ENCODE measurements around the gene FNDC10.
A peak's percentile ranks its signal among the peaks of the same experiment; 100 is the strongest.

FNDC10 gene

GRCh38 chr1:1631782-1632420 lies 32.0 kb upstream of the FNDC10 start, which contains the start of gene MMP23B:
Gene MMP23B (plus strand): TSS chr1:1632173. CDS start chr1:1632219, 46 bp downstream.
- H3K27ac ChIP-seq (ENCODE audit: low read depth, low read length, poor library complexity, severe bottlenecking) = no peak within 1 kb of the TSS
- peak within 1 kb of the TSS; percentile 58; the same call in 1 of the 2 replicates for H3K4me2 ChIP-seq (ENCODE audit: low read length)
- no peaks in the 10 kb centered on the region for H3K9me3 ChIP-seq (ENCODE audit: low read length)
- peaks cover 6% of the 10 kb centered on the region; the same call in 1 of the 2 replicates for H3K36me3 ChIP-seq (ENCODE audit: insufficient read depth, low read length)
- no peaks in the 10 kb centered on the region for H4K20me1 ChIP-seq (ENCODE audit: insufficient read depth, low read length)
- no peaks in the 10 kb centered on the region for H3K9me2 ChIP-seq (ENCODE audit: low read depth, low read length)
- no peaks in the 10 kb centered on the region for H3F3A ChIP-seq (ENCODE audit: insufficient read depth, low read length)
- H3K27me3 ChIP-seq (ENCODE audit: insufficient read depth, low read length) = no peaks in the 10 kb centered on the region
- no peaks in the 10 kb centered on the region for H3K79me2 ChIP-seq (ENCODE audit: insufficient read depth, low read length)
- peak within 1 kb of the TSS; percentile 64 for H3K4me3 ChIP-seq (ENCODE audit: low read depth, low read length, poor library complexity, severe bottlenecking)
- no peak within 1 kb of the TSS for H2AFZ ChIP-seq (ENCODE audit: low read length)
- peaks cover 29% of the 10 kb centered on the region for H3K4me1 ChIP-seq (ENCODE audit: insufficient read depth, low read length, severe bottlenecking)
- no peak for TF ChIP-seq CTCF (IDR thresholded peaks at IDR 0.05; ENCODE audit: low read length)
- no peak for TF ChIP-seq EZH2 (IDR thresholded peaks at IDR 0.05; ENCODE audit: borderline replicate concordance, low read length)
- no peak within 1 kb of the TSS for H3K9ac ChIP-seq (ENCODE audit: low read length)

DNA sequence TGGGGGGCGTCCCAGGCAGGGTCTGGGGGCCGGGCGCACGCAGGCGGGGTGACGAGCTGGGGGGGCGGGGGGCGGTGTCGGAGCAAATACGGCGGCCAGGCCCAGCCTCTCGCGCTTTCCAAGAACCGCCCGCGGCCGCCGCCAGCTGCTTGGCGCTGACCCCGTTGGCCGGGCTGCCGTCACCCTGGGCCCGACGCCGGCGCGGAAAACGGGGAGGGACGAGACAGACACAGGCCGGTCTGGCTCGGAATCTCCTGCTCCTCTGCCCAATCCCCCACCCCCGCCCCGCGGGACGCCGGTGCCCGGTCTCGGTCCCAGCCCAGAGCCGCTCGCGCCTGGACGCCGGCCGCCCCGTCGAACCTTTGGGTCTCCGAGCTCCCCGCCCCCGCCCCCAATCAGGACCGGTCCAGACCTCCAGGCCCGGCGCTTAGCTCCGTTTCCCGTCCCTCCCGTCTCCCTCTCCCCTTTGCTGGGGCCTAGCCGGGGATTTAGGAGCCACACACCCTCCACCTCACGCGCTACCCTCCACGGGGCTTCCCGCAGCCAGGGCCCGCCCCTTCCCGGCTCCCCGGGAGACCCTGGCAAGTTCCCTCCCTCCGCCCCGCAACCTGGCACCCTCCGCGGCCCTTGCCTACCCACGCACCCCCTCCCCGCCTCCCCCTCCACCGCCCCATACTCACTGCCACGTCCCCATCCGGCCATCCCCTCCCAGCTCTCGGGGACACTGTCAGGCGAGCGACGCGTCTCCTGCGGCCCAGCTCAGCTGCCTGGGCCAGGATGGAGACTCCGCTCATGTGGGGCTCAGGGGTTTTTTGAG lies 31.2 kb upstream of the FNDC10 start:
- H3K36me3 ChIP-seq (ENCODE audit: insufficient read depth, low read length) = no peaks in the 10 kb centered on the region
- no peak overlapping the region for H3K9ac ChIP-seq (ENCODE audit: low read length)
- peak overlapping the region; percentile 58 for H3K4me2 ChIP-seq (ENCODE audit: low read length)
- H3K27ac ChIP-seq (ENCODE audit: low read depth, low read length, poor library complexity, severe bottlenecking) = no peak overlapping the region
- H3F3A ChIP-seq (ENCODE audit: insufficient read depth, low read length) = no peaks in the 10 kb centered on the region
- no peaks in the 10 kb centered on the region for H3K9me2 ChIP-seq (ENCODE audit: low read depth, low read length)
- H4K20me1 ChIP-seq (ENCODE audit: insufficient read depth, low read length) = no peaks in the 10 kb centered on the region
- TF ChIP-seq CTCF (IDR thresholded peaks at IDR 0.05; ENCODE audit: low read length) (no peak), EZH2 (IDR thresholded peaks at IDR 0.05; ENCODE audit: borderline replicate concordance, low read length) (no peak)
- no peaks in the 10 kb centered on the region for H3K9me3 ChIP-seq (ENCODE audit: low read length)
- H3K4me1 ChIP-seq (ENCODE audit: insufficient read depth, low read length, severe bottlenecking) = peaks cover 29% of the 10 kb centered on the region
- no peaks in the 10 kb centered on the region for H3K79me2 ChIP-seq (ENCODE audit: insufficient read depth, low read length)
- H3K4me3 ChIP-seq (ENCODE audit: low read depth, low read length, poor library complexity, severe bottlenecking) = peak overlapping the region; percentile 64
- H3K27me3 ChIP-seq (ENCODE audit: insufficient read depth, low read length) = no peaks in the 10 kb centered on the region
- H2AFZ ChIP-seq (ENCODE audit: low read length) = no peak overlapping the region

- Histone ChIP-seq H2AFZ (ENCODE audit: low read length) (no peak overlapping the region), H3K36me3 (ENCODE audit: insufficient read depth, low read length) (no peaks in the 10 kb centered on the region), H4K20me1 (ENCODE audit: insufficient read depth, low read length) (no peaks in the 10 kb centered on the region), H3K4me3 (ENCODE audit: low read depth, low read length, poor library complexity, severe bottlenecking) (peak overlapping the region; percentile 64), H3K27ac (ENCODE audit: low read depth, low read length, poor library complexity, severe bottlenecking) (no peak overlapping the region), H3K9me2 (ENCODE audit: low read depth, low read length) (no peaks in the 10 kb centered on the region), H3K4me2 (ENCODE audit: low read length) (peak overlapping the region; percentile 58), H3K79me2 (ENCODE audit: insufficient read depth, low read length) (no peaks in the 10 kb centered on the region), H3K4me1 (ENCODE audit: insufficient read depth, low read length, severe bottlenecking) (peaks cover 29% of the 10 kb centered on the region), H3K9ac (ENCODE audit: low read length) (peak overlapping the region; percentile 37), H3K27me3 (ENCODE audit: insufficient read depth, low read length) (no peaks in the 10 kb centered on the region), H3K9me3 (ENCODE audit: low read length) (no peaks in the 10 kb centered on the region), H3F3A (ENCODE audit: insufficient read depth, low read length) (no peaks in the 10 kb centered on the region)
- no peak for TF ChIP-seq EZH2 (IDR thresholded peaks at IDR 0.05; ENCODE audit: borderline replicate concordance, low read length)
- no peak for TF ChIP-seq CTCF (IDR thresholded peaks at IDR 0.05; ENCODE audit: low read length)
Measured at GRCh38 chr1:1630191-1630964, 30.4 kb upstream of the FNDC10 start.

Data from OCI-LY1 (cell line).